SKM-1 (cell line): ENCODE data around the gene GAN.

ENCODE experiments used
- DNase-seq: peaks from one replicate; lab custom pipeline; 2025; ENCODE audit not compliant: unreplicated experiment; lab: John Stamatoyannopoulos, UW

The GAN gene

DNA sequence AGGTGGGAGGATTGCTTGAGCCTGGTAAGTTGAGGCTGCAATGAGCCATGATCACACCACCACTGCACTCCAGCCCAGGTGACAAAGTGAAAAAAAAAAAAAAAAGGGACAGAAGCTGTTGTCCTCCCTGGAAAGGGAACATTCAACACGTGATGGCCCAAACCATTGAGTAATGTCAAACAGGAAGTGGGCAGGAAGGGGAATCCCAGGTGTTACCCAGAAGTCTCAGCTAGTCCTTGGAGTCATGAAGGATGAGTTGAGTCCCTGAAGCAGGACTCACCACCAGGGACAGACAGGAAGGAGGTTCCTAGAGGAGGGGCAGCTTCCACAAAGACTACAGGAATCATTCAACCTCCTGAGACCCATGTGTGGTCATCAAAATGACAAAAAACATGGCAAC, 110.0 kb downstream of the GAN start:
- DNase-seq, result no peak

DNA sequence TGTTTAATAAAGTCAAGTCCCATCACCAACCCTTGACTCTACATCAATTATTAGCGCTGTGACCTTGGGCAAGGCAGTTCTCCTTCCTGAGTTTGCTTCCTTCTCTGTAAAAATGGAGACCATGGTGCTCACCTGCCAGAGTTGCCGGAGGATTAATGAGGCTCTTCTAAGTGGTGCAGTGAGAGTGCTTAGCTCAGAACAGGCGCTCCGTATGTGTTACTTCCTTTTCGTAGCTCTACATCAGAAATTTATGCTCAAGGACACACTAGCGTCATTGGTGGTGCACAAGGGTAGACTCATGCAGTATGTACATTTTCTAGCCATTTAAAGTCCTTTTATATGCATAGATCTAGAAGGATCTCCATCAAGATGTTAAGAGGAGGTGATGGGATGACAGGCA, 112.5 kb downstream of the GAN start:
- no peak for DNase-seq

DNA sequence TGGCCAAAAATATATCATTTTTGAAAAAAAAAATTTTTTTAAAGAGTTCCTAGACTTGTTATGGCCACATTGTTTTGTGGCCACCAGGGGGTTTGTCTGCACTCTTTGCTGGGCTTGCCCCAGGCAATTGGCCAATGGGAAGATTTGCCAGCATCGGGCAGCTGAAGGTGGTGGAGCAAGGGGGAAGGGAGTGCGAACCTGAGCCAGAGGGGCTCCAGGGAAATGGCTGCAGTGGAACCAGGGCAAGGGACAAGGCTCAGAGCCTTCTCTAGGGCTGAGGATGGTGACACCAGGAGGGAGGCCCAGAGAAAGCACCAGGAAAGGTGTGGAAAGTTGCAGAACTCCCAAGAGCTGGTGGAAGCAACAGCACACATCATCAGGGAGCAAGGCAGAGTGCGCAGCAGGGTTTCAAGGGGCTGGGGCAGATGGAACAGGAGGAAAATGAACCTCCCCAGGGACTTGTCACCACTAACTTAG, 114.3 kb downstream of the GAN start:
- no peak for DNase-seq

DNA sequence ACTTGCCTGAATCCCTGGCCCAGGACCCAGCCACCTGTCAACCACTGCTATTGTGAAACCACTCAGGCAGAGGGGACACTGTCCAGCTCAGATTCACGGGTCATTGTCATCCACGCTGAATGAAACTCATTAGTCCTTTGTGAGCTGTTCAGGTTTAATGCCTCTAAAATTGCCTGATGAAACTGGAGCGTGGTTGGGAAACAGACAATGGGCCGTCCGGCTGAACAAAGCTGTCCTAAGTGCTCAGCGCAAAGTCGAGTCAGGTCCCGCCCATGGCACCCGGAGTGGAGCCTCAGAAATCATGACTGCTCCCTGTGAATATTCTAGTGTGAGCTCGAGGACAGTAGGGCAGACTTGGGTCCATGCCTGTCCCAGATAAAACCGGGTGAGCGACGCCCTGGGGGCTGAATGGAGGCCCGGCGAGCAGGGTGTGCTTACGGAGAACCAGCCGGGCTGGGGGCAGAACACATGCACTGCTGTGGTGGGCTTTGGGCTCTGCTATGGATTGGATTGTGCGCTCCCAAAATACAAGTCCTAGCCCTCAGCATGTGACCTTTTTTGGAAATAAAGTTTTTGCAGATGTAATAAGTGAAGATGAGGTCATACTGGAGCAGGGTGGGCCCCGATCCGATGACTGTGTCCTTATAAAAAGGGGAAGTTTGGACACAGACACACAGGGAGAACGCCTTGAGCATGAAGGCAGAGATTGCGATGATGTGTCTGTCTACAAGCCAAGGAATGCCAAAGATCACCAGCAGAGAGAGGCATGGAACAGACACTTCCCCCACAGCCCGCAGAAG, 117.0 kb downstream of the GAN start:
- peak; percentile 10 for DNase-seq

DNA sequence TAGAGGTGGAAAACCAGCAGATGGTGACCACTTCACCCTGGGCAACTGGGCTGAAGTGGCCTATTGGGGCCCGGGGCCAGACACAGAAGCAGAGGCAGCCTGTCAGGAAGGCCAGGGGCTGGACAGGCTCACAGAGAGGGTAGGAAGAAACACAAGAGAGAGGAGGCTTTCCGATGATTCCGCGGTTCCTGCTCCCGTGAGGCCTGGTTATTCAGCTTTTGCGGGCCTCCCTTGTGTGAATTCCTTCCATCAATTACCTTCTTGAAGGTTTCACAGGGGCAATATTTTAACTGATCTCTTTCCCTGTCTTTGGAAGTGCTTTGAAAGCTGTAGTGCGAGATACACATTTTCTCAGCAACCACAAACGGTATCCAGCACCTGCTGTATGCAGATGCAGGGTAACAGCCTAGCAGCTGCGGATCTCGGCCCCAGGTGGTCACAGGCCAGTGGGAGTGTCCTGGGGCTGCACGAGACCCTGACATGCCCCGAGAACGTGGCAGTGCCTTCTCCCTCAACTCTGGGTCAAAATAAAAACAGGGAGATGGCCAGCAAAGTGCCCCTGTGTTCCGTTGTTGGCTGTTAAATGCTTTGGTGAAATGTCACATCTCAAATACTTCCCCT, 118.3 kb downstream of the GAN start:
- no peak for DNase-seq

DNA sequence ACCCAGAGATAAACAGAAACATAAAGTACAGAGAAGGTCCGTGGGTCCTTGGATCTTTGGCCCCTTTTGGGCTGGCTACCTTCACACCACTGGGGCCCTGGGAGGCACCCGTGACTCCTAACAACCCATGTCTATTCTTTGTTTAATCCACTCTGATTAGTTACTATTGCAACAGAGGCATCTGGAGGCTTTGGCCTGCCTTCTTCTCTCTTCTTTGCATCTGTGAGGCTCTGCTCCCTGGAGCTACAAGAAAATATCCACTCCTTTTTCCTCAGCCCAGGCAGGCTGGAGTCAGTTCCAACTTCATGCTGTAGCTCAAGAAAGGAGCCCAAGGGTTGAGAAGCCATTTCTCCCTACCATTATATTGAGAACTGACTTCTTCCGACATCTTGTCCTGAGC, 120.3 kb downstream of the GAN start:
- DNase-seq, result no peak

DNA sequence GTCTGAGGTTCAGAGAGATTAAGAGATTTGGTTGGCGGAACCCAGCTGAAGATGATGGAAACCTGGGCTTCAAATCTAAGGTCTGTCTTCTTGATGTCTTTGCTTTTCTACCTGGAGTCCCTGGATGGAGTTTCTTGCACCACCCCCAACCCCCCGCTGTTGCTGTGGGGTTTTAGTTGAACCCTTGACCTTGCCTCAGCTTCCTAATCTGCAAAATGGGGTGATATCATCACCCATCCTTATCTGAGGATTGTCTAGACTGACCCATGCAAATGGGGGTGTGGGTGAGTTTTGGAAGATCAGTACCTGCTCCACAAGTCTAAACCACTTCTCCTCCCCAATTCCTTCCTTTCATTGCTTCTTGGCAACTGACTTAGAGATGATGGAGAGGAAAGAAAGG, 120.8 kb downstream of the GAN start:
- DNase-seq, result no peak

DNA sequence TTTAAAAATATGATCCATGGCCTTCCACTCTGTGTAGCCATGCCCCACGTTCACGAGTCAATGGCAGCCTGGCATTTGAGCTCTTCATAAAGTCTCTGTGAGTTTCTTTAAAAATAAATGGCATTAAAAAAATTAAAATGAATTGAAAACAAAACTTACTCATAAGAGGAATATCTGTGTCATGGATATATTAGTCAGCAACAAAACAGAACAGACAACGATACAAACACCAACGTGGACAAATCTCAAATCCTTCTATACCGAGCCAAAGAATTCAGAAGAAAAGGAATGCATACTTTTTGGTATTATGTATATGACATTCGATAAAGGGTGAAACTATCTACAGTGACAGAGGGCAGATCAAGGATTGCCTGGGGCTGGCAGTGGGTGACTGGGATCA, 121.6 kb downstream of the GAN start:
- no peak for DNase-seq

DNA sequence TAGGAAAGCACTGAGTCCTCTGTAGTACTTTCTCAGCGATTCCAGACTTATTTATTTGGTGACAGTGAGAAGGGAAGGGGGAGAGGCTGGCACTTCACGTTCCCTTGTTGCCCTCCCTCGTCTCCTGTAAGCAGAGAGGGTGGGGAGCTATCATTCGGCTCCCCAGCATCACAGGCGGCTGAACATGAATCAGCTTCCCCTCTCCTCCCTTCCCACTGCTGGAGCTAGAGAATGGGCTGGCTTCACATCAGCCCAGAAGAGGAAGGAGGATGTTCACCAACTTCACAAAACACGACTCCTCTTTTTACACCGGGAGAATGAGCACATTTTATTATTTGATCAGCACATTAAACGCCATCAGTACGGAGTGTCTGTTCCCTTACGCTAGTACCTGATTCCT, 123.1 kb downstream of the GAN start:
- no peak for DNase-seq
